ENCODE measurements around the gene CELF3.

CELF3 gene

DNA sequence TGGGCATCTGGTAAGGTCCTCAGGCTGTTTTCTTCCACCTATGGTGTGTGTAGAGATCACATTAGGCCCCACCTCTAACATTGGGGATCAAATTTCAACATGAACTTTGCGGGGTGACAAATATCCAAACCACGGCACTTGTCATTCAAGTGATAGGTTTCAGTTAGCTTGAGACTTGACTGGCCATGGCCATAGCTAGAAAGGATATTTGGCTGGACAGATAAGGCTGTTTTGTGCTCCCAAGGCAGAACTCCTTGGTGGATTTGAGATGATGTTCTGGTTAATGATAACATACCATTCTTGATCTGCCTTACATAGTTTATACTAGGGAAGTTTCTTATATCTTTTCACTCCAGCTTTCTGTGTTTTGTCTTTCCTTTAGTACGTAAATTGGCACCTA is 48.5 kb downstream of the CELF3 start:
- no peak overlapping the region for H3K9ac ChIP-seq (ENCODE audit: low read length)
- H3K4me3 ChIP-seq (ENCODE audit: low read depth, low read length): no peak overlapping the region
- no peaks in the 10 kb centered on the region for H3K4me1 ChIP-seq (ENCODE audit: control insufficient read depth, insufficient read depth, low read length)
- no peaks in the 10 kb centered on the region; the same call in 1 of the 2 replicates for H3K9me3 ChIP-seq (ENCODE audit: control insufficient read depth, insufficient read depth, low read depth, low read length)
- H3K36me3 ChIP-seq (ENCODE audit: control insufficient read depth, insufficient read depth, low read length): peaks cover 33% of the 10 kb centered on the region
- no peak overlapping the region for H3K27ac ChIP-seq (ENCODE audit: low read depth, low read length)
- no peaks in the 10 kb centered on the region for H3K27me3 ChIP-seq (ENCODE audit: control insufficient read depth, insufficient read depth, low read length)

DNA sequence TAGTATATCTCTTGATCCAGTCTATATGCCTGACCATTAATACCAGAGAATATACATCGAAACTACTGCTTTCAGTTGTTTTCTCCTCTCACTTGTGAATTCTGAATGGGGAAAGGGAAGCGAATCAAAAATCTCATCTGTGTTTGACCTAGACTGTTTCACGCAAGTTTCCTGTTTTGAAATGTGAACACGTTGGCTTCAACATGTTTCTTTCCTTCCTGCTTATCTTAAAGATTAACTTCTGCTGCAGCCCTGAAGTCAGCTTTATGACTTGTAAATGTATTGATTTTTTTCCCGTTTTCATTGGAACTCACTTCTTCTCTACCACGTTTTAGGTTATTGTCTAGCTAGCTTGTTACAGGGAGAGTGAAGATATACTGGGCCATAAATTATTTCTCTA is 54.9 kb downstream of the CELF3 start:
- no peak overlapping the region for H3K9ac ChIP-seq (ENCODE audit: low read length)
- no peaks in the 10 kb centered on the region for H3K27me3 ChIP-seq (ENCODE audit: control insufficient read depth, insufficient read depth, low read length)
- no peak overlapping the region for H3K4me3 ChIP-seq (ENCODE audit: low read depth, low read length)
- H3K36me3 ChIP-seq (ENCODE audit: control insufficient read depth, insufficient read depth, low read length): peaks cover 40% of the 10 kb centered on the region
- H3K9me3 ChIP-seq (ENCODE audit: control insufficient read depth, insufficient read depth, low read depth, low read length): no peaks in the 10 kb centered on the region
- H3K4me1 ChIP-seq (ENCODE audit: control insufficient read depth, insufficient read depth, low read length): no peaks in the 10 kb centered on the region
- no peak overlapping the region for H3K27ac ChIP-seq (ENCODE audit: low read depth, low read length)

DNA sequence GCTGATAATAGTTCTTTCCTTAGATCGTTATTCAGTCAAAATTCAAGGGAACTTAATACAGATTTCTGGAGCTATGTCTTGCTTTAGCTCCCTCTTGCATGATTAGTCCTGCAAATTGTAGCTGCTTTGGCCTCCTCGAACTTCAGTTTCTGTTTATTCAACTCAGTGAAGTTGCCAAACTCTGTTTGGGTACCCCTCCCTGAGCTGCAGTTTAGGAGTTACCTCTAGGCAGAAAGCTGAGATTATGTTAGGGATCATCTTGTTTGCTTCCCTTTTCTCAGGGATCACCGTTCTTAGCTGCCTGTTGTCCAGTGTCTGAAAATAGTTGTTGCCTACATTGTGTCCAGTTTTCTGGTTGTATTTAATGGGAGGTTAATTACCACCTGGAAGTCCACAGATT is 61.2 kb downstream of the CELF3 start:
- Histone ChIP-seq H3K27ac (ENCODE audit: low read depth, low read length) (no peak overlapping the region), H3K9ac (ENCODE audit: low read length) (no peak overlapping the region), H3K36me3 (ENCODE audit: control insufficient read depth, insufficient read depth, low read length) (peaks cover 17% of the 10 kb centered on the region), H3K27me3 (ENCODE audit: control insufficient read depth, insufficient read depth, low read length) (no peaks in the 10 kb centered on the region), H3K4me1 (ENCODE audit: control insufficient read depth, insufficient read depth, low read length) (no peaks in the 10 kb centered on the region), H3K9me3 (ENCODE audit: control insufficient read depth, insufficient read depth, low read depth, low read length) (no peaks in the 10 kb centered on the region), H3K4me3 (ENCODE audit: low read depth, low read length) (no peak overlapping the region)

DNA sequence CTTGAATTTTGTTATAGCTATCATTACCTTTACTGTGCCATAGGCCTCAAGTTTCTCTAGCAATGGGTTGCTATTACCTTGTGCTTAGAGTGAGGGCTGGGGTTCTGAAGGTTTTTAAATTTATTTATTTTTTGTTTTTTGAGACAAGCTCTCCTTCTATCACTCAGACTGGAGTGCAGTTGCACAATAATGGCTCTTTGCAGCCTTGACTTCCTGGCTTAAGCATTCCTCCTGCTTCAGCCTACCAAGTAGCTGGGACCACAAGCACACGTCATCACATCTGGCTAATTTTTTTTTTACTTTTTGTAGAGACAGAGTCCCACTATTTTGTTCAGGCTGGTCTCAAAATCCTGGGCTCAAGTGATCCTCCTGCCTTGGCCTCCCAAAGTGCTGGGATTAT is 63.2 kb downstream of the CELF3 start:
- Histone ChIP-seq H3K9me3 (ENCODE audit: control insufficient read depth, insufficient read depth, low read depth, low read length) (peaks cover 8% of the 10 kb centered on the region; the same call in 1 of the 2 replicates), H3K4me1 (ENCODE audit: control insufficient read depth, insufficient read depth, low read length) (no peaks in the 10 kb centered on the region), H3K4me3 (ENCODE audit: low read depth, low read length) (no peak overlapping the region), H3K27ac (ENCODE audit: low read depth, low read length) (no peak overlapping the region), H3K27me3 (ENCODE audit: control insufficient read depth, insufficient read depth, low read length) (no peaks in the 10 kb centered on the region), H3K36me3 (ENCODE audit: control insufficient read depth, insufficient read depth, low read length) (peaks cover 8% of the 10 kb centered on the region), H3K9ac (ENCODE audit: low read length) (no peak overlapping the region)

All from HUES6 (cell line).